COLO829 (cell line): Measurements from ENCODE around the gene ELF5.

ENCODE experiments used
- DNase-seq: peaks from one replicate; pipeline ENCODE4 v3.0.0; 2012; ENCODE audit warnings: low spot score

The ELF5 gene

DNA sequence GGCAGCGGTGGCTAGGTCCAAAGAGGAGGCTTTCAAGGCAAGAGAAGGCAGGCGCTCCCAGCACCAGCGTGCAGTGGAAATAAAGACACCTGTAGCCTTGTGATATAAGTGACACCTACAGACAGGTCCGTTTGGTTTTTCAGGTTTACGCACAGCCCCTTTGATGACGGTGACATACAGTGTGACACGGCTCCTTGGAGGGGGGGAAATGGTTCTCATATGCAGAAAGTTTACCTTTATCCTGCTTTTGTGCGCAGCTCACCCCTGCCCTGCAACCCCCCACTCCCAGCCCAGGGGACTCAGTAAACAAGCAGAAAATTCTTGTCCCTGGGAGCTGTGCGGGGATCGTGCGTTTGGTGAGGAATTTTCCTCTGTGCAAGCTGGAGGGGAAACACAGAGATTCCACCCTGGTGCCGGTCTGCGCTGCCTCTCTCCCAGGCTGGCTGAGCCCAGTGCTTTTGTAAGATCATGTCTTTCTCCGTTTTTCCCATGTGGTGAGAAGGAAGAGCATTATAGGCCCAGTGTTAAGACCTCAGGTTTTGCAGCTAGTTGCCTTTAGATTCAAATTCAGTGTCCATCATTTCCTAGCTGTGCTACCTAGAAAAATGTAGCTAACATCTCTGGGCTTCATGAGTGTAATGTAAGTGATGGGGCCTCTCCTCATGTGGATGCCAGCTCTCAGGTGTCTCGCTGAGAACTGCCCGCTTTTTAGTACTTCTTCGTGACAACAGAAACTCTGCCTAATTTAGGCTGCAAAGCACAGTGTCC is at the start of gene ELF5:
Gene ELF5, minus strand, starts transcription at position 113 of the 768 bp plus-strand sequence. CDS start 8,045 bp downstream, outside the sequence.
- DNase-seq = no peak

DNA sequence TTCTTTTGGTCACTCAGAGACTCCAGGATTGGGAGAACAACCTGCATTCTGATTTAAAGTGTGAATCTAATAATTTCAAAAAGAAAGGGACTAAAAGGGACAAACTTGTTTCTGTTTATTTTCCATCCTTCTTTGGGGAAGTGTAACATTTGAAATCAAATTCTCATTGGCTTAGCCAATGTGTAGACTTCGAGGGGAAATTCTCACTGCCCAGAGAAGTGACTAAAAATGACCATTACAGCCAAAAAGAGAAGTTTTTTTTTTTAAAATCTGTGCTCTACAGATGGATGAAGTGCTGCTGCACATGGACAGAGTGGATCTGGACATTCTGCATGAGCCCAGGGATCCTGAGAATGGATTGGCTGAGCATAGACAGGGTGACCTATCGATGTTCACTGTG is 49.4 kb upstream of the ELF5 start:
- DNase-seq = no peak

DNA sequence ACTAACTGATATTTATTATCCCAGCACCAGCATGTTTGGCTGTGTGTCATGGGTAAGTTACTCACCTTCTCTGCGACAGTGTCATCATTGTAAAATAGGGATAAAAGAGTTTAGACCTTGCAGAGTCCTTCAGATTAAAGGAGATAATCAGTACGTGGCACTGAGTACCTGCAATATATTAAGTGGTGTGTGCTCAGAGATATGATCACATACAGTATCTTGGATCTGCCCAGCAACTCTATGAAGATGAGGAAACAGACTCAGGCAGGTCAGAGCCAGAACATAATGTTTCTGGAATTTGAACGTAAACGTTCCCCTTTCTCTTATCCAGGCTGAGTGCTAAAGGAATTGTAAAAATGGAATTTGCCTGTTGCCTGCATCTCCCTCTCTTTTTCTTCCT is 46.9 kb upstream of the ELF5 start:
- no peak for DNase-seq

DNA sequence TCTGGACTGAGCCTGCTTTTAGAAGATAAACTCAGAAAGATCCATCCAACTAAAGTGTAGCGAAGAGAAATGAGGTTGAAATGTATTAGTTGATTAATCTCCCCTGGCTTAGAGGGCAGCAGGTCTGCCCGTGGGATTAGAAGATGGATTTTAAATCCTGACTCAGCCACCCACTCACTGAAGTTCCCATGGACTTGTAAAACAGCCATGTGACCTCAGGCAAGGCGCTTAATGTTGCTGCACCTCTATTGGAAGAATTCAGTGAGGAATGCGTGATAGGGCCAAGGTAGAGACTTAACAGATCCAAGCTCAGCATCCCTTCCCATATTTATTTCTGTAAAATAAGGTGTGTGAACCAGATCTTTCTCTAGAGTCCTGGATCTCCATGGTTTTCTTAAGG is 45.1 kb upstream of the ELF5 start:
- DNase-seq = no peak

DNA sequence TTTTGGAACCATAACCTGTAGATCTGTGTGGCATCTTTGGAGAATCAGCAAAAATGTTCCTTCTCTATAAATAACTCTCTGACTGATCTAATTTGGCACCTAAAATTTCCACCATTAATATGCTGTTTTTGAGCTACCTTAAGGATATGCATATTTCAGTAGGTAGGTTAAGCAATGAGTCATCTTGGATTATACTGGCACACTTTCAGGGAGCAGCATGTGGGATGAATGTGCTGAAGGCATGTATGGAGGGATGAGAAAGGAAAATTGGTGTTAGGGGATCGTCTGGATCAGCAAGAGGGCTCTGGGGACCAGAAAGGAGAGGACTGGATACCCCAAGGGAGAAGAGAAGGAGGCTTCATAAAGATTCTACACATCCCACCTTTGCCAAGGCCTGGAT is 44.6 kb upstream of the ELF5 start:
- DNase-seq = no peak

DNA sequence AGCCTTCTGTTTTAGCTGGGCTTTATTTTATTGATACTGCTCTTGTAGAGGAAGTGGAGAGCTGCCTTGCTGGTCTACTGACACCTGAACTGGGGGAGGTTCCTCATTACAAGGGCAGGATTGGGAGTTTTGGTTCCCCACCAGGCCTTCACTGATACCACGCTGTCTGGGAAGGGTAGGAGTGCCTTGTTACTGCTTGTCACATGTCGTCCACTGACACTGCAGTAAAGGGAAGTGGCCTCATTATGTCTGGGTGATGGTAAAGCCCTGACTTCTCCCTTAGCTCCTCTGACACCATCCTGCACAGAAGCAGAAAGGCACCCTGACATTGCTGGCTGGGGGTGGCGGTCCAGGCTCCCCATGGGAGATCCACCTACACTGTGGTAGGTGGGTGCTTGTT is 38.7 kb upstream of the ELF5 start:
- DNase-seq = no peak

DNA sequence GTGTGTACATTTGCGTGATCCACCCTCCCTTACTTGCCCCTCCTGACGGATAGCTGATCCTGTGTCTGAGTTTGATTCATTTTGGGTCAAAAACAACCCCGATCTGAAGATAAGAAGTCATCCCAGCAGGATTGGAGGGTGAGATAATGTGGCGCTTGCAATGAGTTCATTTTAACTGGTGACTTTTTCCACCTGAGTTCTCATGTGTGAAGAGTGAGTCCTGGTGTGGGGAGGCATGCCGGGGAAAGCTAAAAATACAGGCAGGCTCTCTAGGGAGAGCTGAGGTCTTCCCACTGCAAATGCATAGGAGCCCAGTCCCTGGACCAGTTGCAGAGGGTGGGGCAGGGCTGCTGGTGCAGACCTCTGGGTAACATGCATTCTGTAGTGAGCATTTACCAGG is 35.7 kb upstream of the ELF5 start:
- no peak for DNase-seq

DNA sequence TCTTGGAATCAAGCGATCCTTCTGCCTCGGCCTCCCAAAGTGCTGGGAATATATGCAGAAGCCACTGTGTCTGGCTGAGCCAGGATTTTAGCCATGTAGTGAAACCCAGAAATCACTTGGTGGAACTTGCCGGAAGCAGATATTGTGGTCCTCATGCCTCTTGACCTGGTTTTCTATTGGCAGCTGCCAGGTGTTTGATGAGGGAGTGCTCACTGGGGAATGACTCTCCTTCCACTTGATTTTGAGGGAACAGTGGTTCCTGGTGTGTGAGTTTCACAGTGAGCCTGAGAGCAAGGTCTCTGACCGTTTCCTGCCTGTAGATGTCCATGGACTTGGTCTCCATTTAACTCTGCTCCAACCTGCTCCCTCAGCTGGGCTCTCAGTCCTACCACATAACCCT is 34.7 kb upstream of the ELF5 start:
- DNase-seq = no peak

DNA sequence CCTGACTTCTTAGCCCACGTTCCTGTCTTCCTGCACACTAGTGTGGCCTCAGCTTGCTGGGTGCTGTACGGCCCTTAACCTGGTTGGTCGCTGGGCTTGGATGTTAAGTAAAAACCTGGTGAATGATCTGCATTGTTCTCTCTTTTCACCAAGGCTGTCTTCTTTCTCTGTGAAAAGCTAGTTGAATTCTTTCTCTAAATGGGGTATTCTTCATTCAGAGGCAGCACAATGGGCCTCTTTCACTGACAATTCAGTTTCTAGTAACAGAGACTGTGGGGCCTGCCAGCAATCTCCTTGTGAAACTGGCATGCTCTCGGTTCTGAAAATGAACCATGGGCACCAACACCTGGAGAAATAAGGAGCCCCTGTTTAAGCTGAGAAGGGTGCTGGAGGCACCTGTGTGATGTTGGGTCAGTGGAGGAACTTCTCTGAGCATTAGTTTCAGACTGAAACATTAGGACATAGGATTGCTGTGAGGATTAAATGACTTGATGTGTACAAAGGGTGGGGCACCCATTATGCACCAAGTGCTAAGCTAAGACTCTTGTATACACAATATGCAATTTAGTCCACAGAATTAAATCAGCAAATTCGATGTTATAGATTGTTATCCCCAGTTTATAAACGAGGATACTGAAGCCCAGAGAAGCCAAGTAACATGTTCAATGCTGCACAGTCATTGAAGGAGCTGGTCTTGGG is 33.1 kb upstream of the ELF5 start:
- DNase-seq = peak; percentile 99

DNA sequence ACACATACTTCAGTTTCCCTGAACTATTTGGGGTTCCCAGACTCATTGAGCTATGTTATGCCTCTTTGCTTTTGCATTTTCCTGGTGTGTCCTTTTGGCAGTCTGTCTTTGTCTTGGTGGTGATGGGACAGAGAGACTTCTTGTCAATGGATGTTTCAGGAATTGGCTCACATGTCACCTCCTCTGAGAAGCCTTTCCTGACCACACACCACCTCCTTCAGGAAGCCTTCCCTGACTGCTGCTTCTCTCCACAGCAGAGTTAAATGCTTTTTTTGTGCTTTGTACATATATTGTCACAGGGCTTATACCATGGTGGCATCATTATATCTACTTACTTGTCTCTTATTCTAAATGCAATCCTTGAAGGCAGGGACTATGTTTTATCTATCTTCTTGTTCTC is 28.5 kb upstream of the ELF5 start:
- DNase-seq = no peak

DNA sequence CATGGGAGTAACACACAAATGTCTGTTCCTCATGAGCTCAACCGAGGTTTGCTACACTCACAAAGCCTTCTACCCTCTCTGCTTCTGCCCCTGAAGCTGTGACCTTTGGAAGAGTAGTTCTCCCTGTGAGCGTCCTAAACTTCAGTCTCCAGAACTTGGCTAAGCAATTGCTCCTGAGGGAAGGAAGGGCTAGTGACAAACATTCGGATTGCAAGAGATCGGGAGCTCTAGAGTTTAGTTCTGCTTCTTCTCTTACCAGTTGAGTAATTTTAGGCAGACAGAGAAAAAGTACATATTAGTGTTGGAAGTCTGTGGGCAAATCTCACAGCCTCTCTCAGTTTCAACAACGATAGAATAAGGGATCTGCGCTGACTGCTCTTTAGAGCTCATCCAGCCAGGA is 27.3 kb upstream of the ELF5 start:
- no peak for DNase-seq

DNA sequence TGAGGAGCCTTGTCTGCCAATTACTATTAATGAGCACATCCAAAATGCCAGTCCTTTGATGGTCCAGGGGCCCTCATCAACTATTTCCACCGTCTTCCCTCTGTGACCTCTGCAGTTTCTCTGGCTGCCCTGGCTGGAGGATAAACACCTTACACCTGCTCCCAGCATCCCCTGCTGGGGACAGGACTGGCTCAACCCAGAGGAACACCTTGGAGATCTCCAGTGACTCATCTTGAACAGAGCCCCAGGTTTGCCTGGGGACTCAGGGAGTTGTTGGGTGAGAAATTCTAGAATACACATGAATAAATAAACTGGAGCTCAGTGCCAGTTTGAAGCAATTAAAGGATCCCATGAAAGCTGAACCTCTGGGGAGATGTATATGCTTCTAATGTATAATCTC is 24.0 kb upstream of the ELF5 start:
- DNase-seq = no peak

DNA sequence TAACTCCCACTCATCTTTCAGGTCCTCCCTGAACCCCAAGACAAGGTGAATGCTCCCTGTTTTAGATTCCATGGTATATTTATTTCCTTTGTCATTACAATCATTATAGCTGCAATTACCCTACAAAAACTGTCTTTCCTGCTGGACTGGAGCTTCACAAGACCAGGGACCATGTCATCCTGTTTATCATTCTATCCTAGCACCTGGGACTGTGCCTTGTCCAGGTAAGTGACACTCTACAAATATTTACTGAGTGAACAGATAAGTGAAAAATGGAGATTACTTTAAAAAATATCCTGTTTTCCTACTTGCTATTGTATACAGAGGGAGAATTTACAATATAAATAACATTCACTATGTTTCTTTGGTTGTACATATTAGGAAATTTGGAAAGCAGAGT is 22.5 kb upstream of the ELF5 start:
- no peak for DNase-seq

DNA sequence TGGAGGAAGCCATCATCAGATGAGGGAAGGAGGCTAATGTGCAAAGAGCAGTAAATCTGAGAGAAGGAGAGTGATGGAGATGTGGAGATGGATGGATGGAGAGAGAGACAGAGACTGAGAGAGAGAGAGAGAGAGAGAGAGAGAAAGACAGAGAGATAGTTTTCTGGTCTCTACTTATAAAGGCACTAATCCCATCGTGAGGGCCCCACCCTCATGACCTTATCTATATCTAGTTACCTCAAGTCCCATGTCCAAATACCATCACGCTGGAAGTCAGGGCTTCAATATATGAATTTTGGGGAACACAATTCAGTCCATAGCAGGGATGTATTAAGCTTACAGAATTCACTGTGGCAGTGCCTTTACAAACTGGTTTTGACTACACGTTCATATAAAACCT is 21.2 kb upstream of the ELF5 start:
- no peak for DNase-seq

DNA sequence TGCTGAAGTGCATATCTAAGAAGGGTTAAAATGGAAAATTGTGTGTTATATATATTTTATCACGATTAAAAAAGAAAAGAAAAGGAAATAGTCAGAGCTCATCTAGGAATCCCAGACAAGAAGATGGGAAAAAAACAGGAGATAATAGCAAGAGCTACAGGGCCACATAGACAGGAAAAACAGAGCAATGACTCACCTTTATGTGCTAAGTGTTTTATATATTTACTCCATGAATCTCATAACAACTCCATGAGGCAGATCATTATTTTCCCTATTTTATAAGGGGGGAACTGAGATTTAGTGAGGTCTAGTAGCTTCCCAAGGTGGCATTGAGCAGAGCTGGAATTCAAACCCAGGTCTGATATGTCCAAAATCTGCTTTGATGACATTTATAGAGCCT is 18.1 kb upstream of the ELF5 start:
- DNase-seq = no peak

DNA sequence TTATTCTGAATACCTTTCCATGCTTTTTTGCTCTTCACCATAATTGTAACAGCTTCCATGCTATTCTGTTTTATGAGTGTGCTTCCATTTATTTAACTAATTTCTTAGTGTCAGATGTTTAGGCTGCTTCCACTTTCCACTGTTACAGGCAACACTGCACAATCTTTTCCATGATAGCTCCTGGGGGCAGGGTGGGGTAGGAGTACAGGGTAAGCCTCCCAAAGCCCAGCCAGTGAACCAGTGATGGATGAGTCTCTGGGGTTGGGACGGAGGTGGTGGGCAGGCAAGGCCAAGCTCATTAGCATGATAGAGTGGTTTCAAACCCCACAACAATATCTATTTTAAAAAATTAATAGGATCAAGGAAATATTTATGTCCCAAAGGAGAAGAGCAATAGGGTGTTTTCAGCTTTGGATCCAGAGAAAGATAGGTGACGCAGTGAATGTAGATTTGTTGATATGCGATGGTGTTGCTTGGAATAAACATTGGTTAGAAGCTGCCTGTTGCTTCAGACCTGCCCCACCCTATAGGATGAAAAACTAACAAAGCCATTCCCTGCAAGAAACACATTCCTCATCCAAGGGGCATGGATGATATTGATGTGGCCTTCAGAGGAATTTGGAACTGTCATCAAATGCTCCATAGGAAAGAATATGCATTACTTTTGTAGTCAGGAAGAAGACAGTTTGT is 17.1 kb upstream of the ELF5 start:
- no peak for DNase-seq

DNA sequence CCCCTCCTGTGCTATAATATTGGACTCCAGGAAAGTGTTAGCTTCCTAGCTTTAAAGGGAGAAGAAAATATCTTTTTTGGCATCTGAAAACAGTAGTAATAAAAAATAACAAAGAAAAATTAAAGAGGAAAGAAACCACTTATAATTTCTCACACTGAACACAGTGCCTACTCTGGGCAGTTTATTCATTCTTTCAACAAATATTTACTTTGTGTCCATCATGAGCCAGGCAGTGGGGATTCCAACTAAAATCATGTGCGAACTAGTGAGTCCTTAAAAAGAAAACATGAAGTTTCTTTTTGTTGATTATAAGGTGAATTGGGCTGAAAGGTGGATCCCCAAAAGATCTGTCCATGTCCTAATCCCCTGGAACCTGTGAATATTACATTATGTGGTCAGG is 16.0 kb upstream of the ELF5 start:
- DNase-seq = no peak

DNA sequence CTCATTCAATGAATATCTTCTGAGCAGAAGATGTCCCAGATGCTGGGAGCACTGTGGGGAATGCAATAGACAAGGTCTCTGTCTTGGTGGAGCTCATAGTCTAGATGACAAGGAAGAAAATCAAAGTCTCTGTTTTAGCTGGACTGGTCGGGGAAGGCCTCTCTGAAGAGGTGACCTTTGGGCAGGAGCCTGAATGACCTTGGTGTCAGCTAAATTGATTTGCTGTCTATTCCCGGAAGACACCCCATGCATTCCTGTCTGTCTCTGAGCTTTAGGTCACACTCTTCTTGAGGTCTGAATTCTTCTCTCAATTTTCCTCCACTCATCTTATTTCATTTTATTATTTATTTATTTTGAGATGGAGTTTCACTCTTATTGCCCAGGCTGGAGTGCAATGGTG is 14.5 kb upstream of the ELF5 start:
- no peak for DNase-seq

DNA sequence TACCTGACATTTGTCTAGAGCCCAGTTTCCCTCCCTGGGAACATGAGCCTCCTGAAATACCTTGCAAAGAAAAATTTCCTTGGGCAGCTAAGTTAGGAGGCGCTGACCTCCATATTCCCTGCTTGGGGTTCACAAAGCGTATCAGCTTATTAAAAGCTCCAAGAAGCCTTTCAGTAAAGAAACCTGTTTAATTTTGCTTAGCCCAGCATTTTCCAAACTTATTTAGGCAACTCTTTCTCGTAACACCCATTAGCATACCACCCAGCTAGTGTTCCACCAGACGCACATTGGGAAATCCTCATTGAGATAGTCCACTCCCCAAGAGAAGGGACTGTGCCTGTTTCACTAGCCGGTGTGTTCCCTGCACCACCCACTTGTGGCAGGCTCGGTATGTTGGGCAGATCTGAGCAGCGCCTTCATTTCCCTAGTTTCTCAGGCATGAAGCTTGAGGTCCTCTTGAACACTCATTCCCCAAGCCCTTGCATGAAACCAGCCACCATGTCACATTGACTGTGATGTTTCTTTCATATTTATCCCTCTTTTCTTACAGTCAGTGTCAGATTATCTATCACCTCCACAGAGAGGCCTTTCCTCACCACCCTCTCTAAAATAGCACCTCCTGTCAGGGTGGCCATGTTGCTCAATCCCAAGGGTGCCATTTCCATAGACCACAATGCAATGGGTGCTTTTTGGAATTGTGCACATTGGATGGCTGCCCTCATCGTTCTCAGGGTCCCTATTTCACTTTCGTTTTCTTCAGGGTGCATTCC is 12.5 kb upstream of the ELF5 start:
- no peak for DNase-seq

DNA sequence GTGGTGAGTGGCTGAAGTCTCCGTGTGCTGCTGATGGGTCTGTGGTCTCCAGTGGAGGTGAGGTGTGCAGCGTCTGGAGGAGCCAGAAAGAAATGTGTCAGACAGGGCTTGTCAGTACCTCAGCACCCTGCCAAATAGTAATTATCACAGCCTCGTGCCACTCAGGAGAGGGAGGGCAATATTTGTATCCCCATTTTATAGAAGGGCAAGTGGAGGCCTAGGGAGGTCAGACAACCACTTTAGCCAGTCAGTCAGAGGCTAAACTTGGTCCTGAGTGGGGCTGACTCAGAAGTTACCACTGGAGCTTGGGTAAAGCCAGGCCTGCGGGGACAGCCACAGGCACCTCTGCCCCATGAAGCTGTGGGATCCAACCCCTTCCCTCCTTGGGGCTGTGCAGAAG is 11.5 kb upstream of the ELF5 start:
- no peak for DNase-seq

DNA sequence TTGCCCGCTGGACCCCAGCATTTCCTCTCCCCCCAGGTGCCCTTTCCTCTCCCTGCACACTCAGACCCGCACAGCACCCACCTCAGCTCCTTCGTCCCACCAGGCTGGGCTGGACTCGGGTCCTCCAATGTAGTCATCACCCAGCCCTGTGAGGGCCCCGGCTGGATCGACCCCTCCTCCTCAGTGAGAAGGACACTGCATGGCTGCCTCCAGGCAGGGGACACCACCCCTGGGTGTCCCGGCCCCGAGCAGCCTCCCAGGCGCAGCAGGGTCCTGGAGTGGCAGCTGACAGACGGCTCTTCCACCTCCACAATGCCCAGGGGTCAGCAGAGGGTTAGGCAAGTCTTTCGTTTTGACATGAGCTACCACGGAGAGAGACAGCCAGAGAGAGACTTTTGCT is 11.1 kb upstream of the ELF5 start:
- no peak for DNase-seq

DNA sequence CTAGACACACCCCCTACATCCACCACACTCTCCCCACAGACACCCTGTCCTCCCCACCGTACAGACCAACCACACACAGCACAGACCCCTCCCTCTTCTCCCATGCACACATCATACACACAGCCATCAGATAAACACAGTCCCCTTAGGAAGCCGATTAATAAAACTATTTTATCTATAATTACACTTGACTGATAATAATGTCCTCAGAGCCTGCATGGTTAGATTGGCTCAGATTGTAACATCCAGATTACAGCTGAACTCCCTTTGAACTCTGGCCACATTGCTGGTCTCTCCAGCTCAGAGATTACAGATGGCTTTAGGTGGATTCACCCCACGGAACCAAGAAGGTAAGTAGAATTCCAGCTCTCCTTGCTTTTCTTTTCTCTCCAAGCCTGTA is 9.5 kb upstream of the ELF5 start:
- no peak for DNase-seq

DNA sequence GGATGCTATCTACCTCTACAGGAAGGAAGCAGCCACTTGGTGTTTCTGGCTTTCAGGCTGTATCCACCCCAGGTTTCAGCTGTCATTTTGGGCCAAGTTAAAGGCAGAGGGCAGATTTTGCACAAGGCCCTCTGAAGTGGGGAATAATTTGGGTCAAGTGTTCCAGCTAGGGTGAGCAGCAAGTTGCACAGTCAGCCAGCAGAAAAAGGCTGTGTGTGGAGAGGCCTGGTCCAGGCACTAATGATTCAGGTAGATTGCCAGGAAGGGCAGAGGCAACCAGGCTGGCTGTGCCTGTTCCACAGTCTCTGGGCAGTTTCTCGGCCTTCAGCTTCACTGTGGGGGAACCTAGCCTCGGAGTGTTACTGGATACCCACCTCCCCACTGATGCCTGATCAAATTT is 8.6 kb upstream of the ELF5 start:
- DNase-seq = no peak
